GM12878 (cell line): ENCODE data around the gene THEM4.

Experiments
- BMI1 ChIP-seq: fragments of 450-650 bp; IDR thresholded peaks from 2 replicates; pipeline ENCODE4 v1.6.1; 2016; ENCODE audit warnings: mild to moderate bottlenecking, moderate library complexity, borderline replicate concordance
- EGR1 ChIP-seq, 2 experiments: IDR thresholded peaks; 1 replicate in 1 of 2; 2 replicates in 1 of 2; pipeline ENCODE4 v1.6.1; 2011 to 2012; ENCODE audit warnings: low read depth in 2 of 2, low read length in 2 of 2, borderline replicate concordance in 1 of 2, mild to moderate bottlenecking in 1 of 2, moderate library complexity in 1 of 2
- EZH2 ChIP-seq: IDR thresholded peaks from 2 replicates; pipeline ENCODE4 v1.6.1; 2012; ENCODE audit warnings: low read depth, mild to moderate bottlenecking, control low read depth, inconsistent platforms, low read length, borderline replicate concordance; ENCODE audit not compliant: control insufficient read depth
- HDGF ChIP-seq: fragments of 450-650 bp; IDR thresholded peaks from 2 replicates; pipeline ENCODE4 v1.6.1; 2016; ENCODE audit warnings: antibody characterized with exemption
- MYC ChIP-seq: IDR thresholded peaks from 2 replicates; pipeline ENCODE4 v1.6.1; 2011; ENCODE audit warnings: mild to moderate bottlenecking, low read length, moderate library complexity, inconsistent platforms; ENCODE audit not compliant: insufficient read depth, insufficient replicate concordance, insufficient read length, severe bottlenecking
- POLR2A ChIP-seq: IDR thresholded peaks from 2 replicates; pipeline ENCODE4 v1.6.1; 2011; ENCODE audit warnings: low read depth, mild to moderate bottlenecking, low read length
- RCOR1 ChIP-seq: conservative IDR thresholded peaks from 2 replicates; pipeline ENCODE4 v1.6.1; 2012; ENCODE audit warnings: low read depth, low read length, improper control_type of control experiment
- SP1 ChIP-seq: IDR thresholded peaks from one replicate; pipeline ENCODE4 v1.6.1; 2011; ENCODE audit warnings: low read depth, low read length
- SPI1 ChIP-seq: IDR thresholded peaks from 2 replicates; pipeline ENCODE4 v1.6.1; 2011; ENCODE audit warnings: low read depth, mild to moderate bottlenecking, low read length, moderate library complexity, borderline replicate concordance; ENCODE audit not compliant: insufficient read depth
- SREBF2 ChIP-seq: IDR thresholded peaks from 2 replicates; pipeline ENCODE4 v1.6.1; 2012; ENCODE audit warnings: mild to moderate bottlenecking, low read length
- TCF12 ChIP-seq: IDR thresholded peaks from 2 replicates; pipeline ENCODE4 v1.6.1; 2011; ENCODE audit warnings: low read depth, mild to moderate bottlenecking, low read length
- TF ChIP-seq, protein P1 (sequence below): IDR thresholded peaks from 2 replicates; pipeline ENCODE4 v1.6.1; 2011; ENCODE audit warnings: low read depth, mild to moderate bottlenecking, low read length, moderate library complexity, borderline replicate concordance; ENCODE audit errors: extremely low read depth
- TF ChIP-seq, protein P2 (sequence below): fragments of 450-650 bp; IDR thresholded peaks from 2 replicates; pipeline ENCODE4 v1.6.1; 2018; ENCODE audit warnings: mild to moderate bottlenecking, low read depth, moderate library complexity; ENCODE audit not compliant: partially characterized antibody
- TF ChIP-seq, protein P3 (sequence below), 3 experiments: IDR thresholded peaks in 2 of 3; conservative IDR thresholded peaks in 1 of 3; 2 replicates each; pipeline ENCODE4 v1.5.1; 2011; ENCODE audit warnings: low read depth in 3 of 3, low read length in 3 of 3, mild to moderate bottlenecking in 3 of 3, control low read depth in 2 of 3, moderate library complexity in 2 of 3, inconsistent platforms in 1 of 3, mixed read lengths in 1 of 3; ENCODE audit not compliant: control insufficient read depth in 2 of 3, insufficient read depth in 1 of 3; ENCODE audit errors: extremely low read depth in 1 of 3

DNA sequence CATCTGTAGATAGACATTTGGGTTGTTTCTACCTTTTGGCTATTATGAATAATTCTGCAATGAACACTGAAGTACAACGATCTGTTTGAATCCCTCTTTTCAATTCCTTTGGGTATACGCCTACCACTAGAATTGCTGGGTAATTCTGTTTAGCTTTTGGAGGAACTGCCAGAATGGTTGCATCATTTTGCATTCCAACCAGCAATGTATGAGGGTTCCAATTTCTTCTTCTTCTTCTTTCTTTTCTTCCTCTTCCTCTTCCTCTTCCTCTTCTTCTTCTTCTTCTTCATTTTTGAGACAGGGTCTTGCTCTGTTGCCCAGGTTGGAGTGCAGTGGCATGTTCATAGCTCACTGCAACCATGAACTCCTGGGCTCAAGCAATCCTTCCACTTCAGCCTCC is 42.0 kb downstream of the THEM4 start:
- TF ChIP-seq, protein P1, sequence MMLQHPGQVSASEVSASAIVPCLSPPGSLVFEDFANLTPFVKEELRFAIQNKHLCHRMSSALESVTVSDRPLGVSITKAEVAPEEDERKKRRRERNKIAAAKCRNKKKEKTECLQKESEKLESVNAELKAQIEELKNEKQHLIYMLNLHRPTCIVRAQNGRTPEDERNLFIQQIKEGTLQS, result no peak
- TF ChIP-seq POLR2A (no peak), BMI1 (no peak), MYC (no peak), SPI1 (no peak), TCF12 (no peak), EZH2 (no peak), EGR1 (IDR thresholded peaks at IDR 0.05; ENCODE audit: borderline replicate concordance in 1 of 2, low read depth in 2 of 2, low read length in 2 of 2) (no peak), SP1 (no peak), RCOR1 (no peak), SREBF2 (no peak), HDGF (no peak)
- TF ChIP-seq, protein P2, sequence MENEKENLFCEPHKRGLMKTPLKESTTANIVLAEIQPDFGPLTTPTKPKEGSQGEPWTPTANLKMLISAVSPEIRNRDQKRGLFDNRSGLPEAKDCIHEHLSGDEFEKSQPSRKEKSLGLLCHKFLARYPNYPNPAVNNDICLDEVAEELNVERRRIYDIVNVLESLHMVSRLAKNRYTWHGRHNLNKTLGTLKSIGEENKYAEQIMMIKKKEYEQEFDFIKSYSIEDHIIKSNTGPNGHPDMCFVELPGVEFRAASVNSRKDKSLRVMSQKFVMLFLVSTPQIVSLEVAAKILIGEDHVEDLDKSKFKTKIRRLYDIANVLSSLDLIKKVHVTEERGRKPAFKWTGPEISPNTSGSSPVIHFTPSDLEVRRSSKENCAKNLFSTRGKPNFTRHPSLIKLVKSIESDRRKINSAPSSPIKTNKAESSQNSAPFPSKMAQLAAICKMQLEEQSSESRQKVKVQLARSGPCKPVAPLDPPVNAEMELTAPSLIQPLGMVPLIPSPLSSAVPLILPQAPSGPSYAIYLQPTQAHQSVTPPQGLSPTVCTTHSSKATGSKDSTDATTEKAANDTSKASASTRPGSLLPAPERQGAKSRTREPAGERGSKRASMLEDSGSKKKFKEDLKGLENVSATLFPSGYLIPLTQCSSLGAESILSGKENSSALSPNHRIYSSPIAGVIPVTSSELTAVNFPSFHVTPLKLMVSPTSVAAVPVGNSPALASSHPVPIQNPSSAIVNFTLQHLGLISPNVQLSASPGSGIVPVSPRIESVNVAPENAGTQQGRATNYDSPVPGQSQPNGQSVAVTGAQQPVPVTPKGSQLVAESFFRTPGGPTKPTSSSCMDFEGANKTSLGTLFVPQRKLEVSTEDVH, result no peak
- TF ChIP-seq, protein P3, sequence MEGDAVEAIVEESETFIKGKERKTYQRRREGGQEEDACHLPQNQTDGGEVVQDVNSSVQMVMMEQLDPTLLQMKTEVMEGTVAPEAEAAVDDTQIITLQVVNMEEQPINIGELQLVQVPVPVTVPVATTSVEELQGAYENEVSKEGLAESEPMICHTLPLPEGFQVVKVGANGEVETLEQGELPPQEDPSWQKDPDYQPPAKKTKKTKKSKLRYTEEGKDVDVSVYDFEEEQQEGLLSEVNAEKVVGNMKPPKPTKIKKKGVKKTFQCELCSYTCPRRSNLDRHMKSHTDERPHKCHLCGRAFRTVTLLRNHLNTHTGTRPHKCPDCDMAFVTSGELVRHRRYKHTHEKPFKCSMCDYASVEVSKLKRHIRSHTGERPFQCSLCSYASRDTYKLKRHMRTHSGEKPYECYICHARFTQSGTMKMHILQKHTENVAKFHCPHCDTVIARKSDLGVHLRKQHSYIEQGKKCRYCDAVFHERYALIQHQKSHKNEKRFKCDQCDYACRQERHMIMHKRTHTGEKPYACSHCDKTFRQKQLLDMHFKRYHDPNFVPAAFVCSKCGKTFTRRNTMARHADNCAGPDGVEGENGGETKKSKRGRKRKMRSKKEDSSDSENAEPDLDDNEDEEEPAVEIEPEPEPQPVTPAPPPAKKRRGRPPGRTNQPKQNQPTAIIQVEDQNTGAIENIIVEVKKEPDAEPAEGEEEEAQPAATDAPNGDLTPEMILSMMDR (IDR thresholded peaks at IDR 0.05 in 2 of 3, conservative IDR thresholded peaks at IDR 0.05 in 1 of 3; ENCODE audit: control insufficient read depth in 2 of 3, extremely low read depth in 1 of 3, insufficient read depth in 1 of 3, low read depth in 3 of 3, low read length in 3 of 3), result no peak
